Osteoblast (primary cell): ENCODE data around the gene OTOP2. TPM values are rescaled to one million over a fixed set of nuclear protein-coding genes. Genes with fewer than 3 reads are reported as not detected.

Experiments used
- DNase-seq: peaks from one replicate; pipeline ENCODE4 v3.0.0; 2011; ENCODE audit warnings: low spot score, mixed read lengths; ENCODE audit not compliant: insufficient read length; ENCODE audit errors: missing footprints
- H2AFZ ChIP-seq: 2 replicates; pipeline ENCODE4 v1.6.0; 2011; ENCODE audit warnings: mild to moderate bottlenecking, low read length
- H3K27ac ChIP-seq: 2 replicates; pipeline ENCODE4 v1.5.1; 2011; ENCODE audit warnings: mild to moderate bottlenecking, low read depth, low read length, moderate library complexity
- H3K27me3 ChIP-seq: 2 replicates; pipeline ENCODE4 v1.6.0; 2012; ENCODE audit warnings: mild to moderate bottlenecking, control low read depth, inconsistent platforms, low read length, moderate library complexity; ENCODE audit not compliant: insufficient read depth
- H3K36me3 ChIP-seq: 2 replicates; pipeline ENCODE4 v1.5.1; 2011; ENCODE audit warnings: mild to moderate bottlenecking, low read length, control low read depth, moderate library complexity; ENCODE audit not compliant: insufficient read depth
- H3K4me1 ChIP-seq: 2 replicates; pipeline ENCODE4 v1.5.1; 2011; ENCODE audit warnings: mild to moderate bottlenecking, low read length, control low read depth, moderate library complexity; ENCODE audit not compliant: insufficient read depth
- H3K4me2 ChIP-seq: 2 replicates; pipeline ENCODE4 v1.6.0; 2011; ENCODE audit warnings: mild to moderate bottlenecking, low read length; ENCODE audit not compliant: insufficient read depth
- H3K4me3 ChIP-seq: fragments of 200-600 bp; sonication (generic); 3 replicates; pipeline ENCODE4 v1.5.1; 2012; ENCODE audit warnings: mild to moderate bottlenecking, low read length, inconsistent platforms; ENCODE audit not compliant: insufficient read depth
- H3K79me2 ChIP-seq: 2 replicates; pipeline ENCODE4 v1.6.0; 2012; ENCODE audit warnings: mild to moderate bottlenecking, low read length, control low read depth, inconsistent platforms; ENCODE audit not compliant: insufficient read depth
- H3K9me3 ChIP-seq: 2 replicates; pipeline ENCODE4 v1.5.1; 2011; ENCODE audit warnings: low read depth, low read length, control low read depth
- H4K20me1 ChIP-seq: 2 replicates; pipeline ENCODE4 v1.6.0; 2012; ENCODE audit warnings: mild to moderate bottlenecking, low read length, control low read depth; ENCODE audit not compliant: insufficient read depth
- CTCF ChIP-seq: IDR thresholded peaks from 2 replicates; pipeline ENCODE4 v1.5.1; 2011; ENCODE audit warnings: mild to moderate bottlenecking, low read depth, low read length, moderate library complexity; ENCODE audit errors: extremely low read depth
- total RNA-seq: library from RNA; depleted of rRNA; stranded (reverse); fragments of >200 nt; gene quantifications from 2 replicates; pipeline ENCODE4 v1.2.3, GENCODE V29; 2012

OTOP2 gene
- total RNA-seq, 1 donor = not detected

GRCh38 chr17:74917430-74917829 lies 6.6 kb upstream of the OTOP2 start:
- no peaks in the 10 kb centered on the region for H4K20me1 ChIP-seq
- H3K36me3 ChIP-seq = no peaks in the 10 kb centered on the region
- TF ChIP-seq CTCF = no peak
- peak; percentile 81 for DNase-seq
- no peak overlapping the region for H2AFZ ChIP-seq
- no peaks in the 10 kb centered on the region for H3K79me2 ChIP-seq
- peaks cover 12% of the 10 kb centered on the region for H3K27me3 ChIP-seq
- no peak overlapping the region for H3K4me3 ChIP-seq
- H3K27ac ChIP-seq = no peak overlapping the region
- no peaks in the 10 kb centered on the region for H3K9me3 ChIP-seq
- no peaks in the 10 kb centered on the region for H3K4me1 ChIP-seq
- H3K4me2 ChIP-seq = no peak overlapping the region

GRCh38 chr17:74918906-74919305 lies 5.2 kb upstream of the OTOP2 start:
- Histone ChIP-seq H3K79me2 (no peaks in the 10 kb centered on the region), H3K4me2 (no peak overlapping the region), H3K27me3 (peaks cover 25% of the 10 kb centered on the region)

GRCh38 chr17:74919440-74920305 lies 4.4 kb upstream of the OTOP2 start:
- Histone ChIP-seq H3K4me1 (no peaks in the 10 kb centered on the region), H3K9me3 (no peaks in the 10 kb centered on the region), H3K4me2 (no peak overlapping the region), H3K27ac (no peak overlapping the region), H3K4me3 (no peak overlapping the region), H4K20me1 (no peaks in the 10 kb centered on the region), H3K36me3 (no peaks in the 10 kb centered on the region), H3K27me3 (peaks cover 33% of the 10 kb centered on the region), H3K79me2 (no peaks in the 10 kb centered on the region), H2AFZ (no peak overlapping the region)
- no peak for TF ChIP-seq CTCF
- DNase-seq = peak; percentile 93

More at GRCh38 chr17:74918906-74919305, 5.2 kb upstream of the OTOP2 start:
- H3K4me3 ChIP-seq = no peak overlapping the region
- no peaks in the 10 kb centered on the region for H3K4me1 ChIP-seq
- DNase-seq = peak; percentile 75
- H3K36me3 ChIP-seq = no peaks in the 10 kb centered on the region
- no peaks in the 10 kb centered on the region for H3K9me3 ChIP-seq
- H4K20me1 ChIP-seq = no peaks in the 10 kb centered on the region
- no peak for TF ChIP-seq CTCF
- H2AFZ ChIP-seq = no peak overlapping the region
- no peak overlapping the region for H3K27ac ChIP-seq

- H3K9me3 ChIP-seq = no peaks in the 10 kb centered on the region
- H3K4me2 ChIP-seq = no peak overlapping the region
- H3K27ac ChIP-seq = no peak overlapping the region
- H2AFZ ChIP-seq = no peak overlapping the region
- DNase-seq = peak; percentile 56
- no peaks in the 10 kb centered on the region for H3K4me1 ChIP-seq
- H4K20me1 ChIP-seq = no peaks in the 10 kb centered on the region
- peaks cover 39% of the 10 kb centered on the region for H3K27me3 ChIP-seq
- no peaks in the 10 kb centered on the region for H3K79me2 ChIP-seq
- H3K4me3 ChIP-seq = no peak overlapping the region
- TF ChIP-seq CTCF = no peak
- no peaks in the 10 kb centered on the region for H3K36me3 ChIP-seq
Observed at GRCh38 chr17:74920306-74920620, 3.8 kb upstream of the OTOP2 start.
